DMS 273 (cell line): ENCODE measurements around the gene DNAJC12.
"Not testable (repeated sequence)": the region's sequence is repeated elsewhere in the genome, so short reads cannot be mapped to it uniquely, and the experiment has no call there.

Source experiments
- DNase-seq: peaks from one replicate; lab custom pipeline; 2025; ENCODE audit not compliant: unreplicated experiment; lab: John Stamatoyannopoulos, UW

Gene DNAJC12

GRCh38 chr10:67839951-67840350 lies 2.0 kb upstream of the DNAJC12 start:
- DNase-seq = no peak

GRCh38 chr10:67839511-67839910 lies 1.5 kb upstream of the DNAJC12 start:
- not testable (repeated sequence) for DNase-seq

- DNase-seq = no peak
Observed at GRCh38 chr10:67836972-67837371, 1.0 kb downstream of the DNAJC12 start.

GRCh38 chr10:67836488-67836887 lies 1.5 kb downstream of the DNAJC12 start:
- peak; percentile 55 for DNase-seq

GRCh38 chr10:67835541-67836394 lies 2.2 kb downstream of the DNAJC12 start:
- DNase-seq = peak; percentile 21

GRCh38 chr10:67834375-67834774 lies 3.6 kb downstream of the DNAJC12 start:
- no peak for DNase-seq

- no peak for DNase-seq
Observed at GRCh38 chr10:67827811-67828210, 10.2 kb downstream of the DNAJC12 start.

GRCh38 chr10:67819768-67820204 lies 18.2 kb downstream of the DNAJC12 start:
- DNase-seq = no peak

GRCh38 chr10:67818323-67818722 lies 19.7 kb downstream of the DNAJC12 start:
- no peak for DNase-seq

- no peak for DNase-seq
Observed at GRCh38 chr10:67816719-67817118, 21.3 kb downstream of the DNAJC12 start.

- no peak for DNase-seq
Observed at GRCh38 chr10:67815571-67816059, 22.4 kb downstream of the DNAJC12 start.

- DNase-seq = no peak
Observed at GRCh38 chr10:67812007-67812406, 26.0 kb downstream of the DNAJC12 start.

- no peak for DNase-seq
Observed at GRCh38 chr10:67809107-67809506, 28.9 kb downstream of the DNAJC12 start.

- DNase-seq = peak; percentile 89
Observed at GRCh38 chr10:67808704-67809103, 29.3 kb downstream of the DNAJC12 start.

- peak; percentile 38 for DNase-seq
Observed at GRCh38 chr10:67807855-67808456, 30.0 kb downstream of the DNAJC12 start.

GRCh38 chr10:67804395-67804678 lies 33.7 kb downstream of the DNAJC12 start:
- DNase-seq = no peak

- DNase-seq = no peak
Observed at GRCh38 chr10:67803588-67804394, 34.2 kb downstream of the DNAJC12 start.

- no peak for DNase-seq
Observed at GRCh38 chr10:67802767-67803538, 35.0 kb downstream of the DNAJC12 start.

GRCh38 chr10:67801118-67801517 lies 36.9 kb downstream of the DNAJC12 start:
- no peak for DNase-seq

GRCh38 chr10:67794909-67795460 lies 43.0 kb downstream of the DNAJC12 start:
- no peak for DNase-seq

- no peak for DNase-seq
Observed at GRCh38 chr10:67794256-67794655, 43.7 kb downstream of the DNAJC12 start.
